Mucosa of descending colon (tissue), 3 donors: ENCODE measurements around the gene BEND5. TPM values are rescaled to one million over a fixed set of nuclear protein-coding genes. Genes with fewer than 3 reads are reported as not detected.

Experiments used
- ATAC-seq: fragments of 200-7000 bp; cut with Tn5 transposase; one replicate; pipeline ENCODE4 v1.9.1; 2020; ENCODE audit warnings: mild to moderate bottlenecking, moderate library complexity
- DNase-seq, 3 donors: peaks; one replicate each; pipeline ENCODE4 v3.0.0-alpha.2; 2020
- H3K36me3 ChIP-seq: fragments of 200-600 bp; one replicate; pipeline ENCODE4 v1.8.0; 2021; ENCODE audit warnings: low read depth, mild to moderate bottlenecking
- H3K4me1 ChIP-seq: fragments of 200-600 bp; one replicate; pipeline ENCODE4 v1.8.0; 2021; ENCODE audit warnings: low read depth, mild to moderate bottlenecking
- H3K4me3 ChIP-seq: fragments of 200-600 bp; one replicate; pipeline ENCODE4 v1.8.0; 2021; ENCODE audit warnings: mild to moderate bottlenecking
- H3K9me3 ChIP-seq: fragments of 200-600 bp; one replicate; pipeline ENCODE4 v1.8.0; 2021; ENCODE audit warnings: mild to moderate bottlenecking
- intact Hi-C, 2 donors: fragments of 100-400 bp; cut with DNase I in 1 of 2; cut with micrococcal nuclease in 1 of 2; formaldehyde crosslinking; loops; one replicate each; pipeline versions ENCODE4 v1.11.0 to v1.11.1; 2022; cut with DNase I, micrococcal nuclease
- total RNA-seq, 3 donors: library from RNA; stranded (reverse); fragmentation: NEBNext Ultra II Directional in 2 of 3; extraction: Animal tissue kit (Norgen Biotek cat#: 25700) in 2 of 3; gene quantifications; one replicate each; pipeline versions ENCODE4 v1.2.1 to v1.2.4, GENCODE V29; 2021 to 2023
- TF ChIP-seq, protein P1 (sequence below): fragments of 200-600 bp; IDR thresholded peaks from one replicate; pipeline ENCODE4 v1.8.0; 2022; ENCODE audit warnings: antibody characterized with exemption, mild to moderate bottlenecking
- donor health status: DM: no; HTN: no; CAD: no; lungs with moderate emphysema.
- donor health status: DM: no; HTN: no; CAD: no.
- donor health status: DM: no; HTN: yes; CAD: no.

Gene BEND5
- total RNA-seq, 3 donors from 2014 or later: 1.9 to 9.1 (median 2.1) TPM

DNA sequence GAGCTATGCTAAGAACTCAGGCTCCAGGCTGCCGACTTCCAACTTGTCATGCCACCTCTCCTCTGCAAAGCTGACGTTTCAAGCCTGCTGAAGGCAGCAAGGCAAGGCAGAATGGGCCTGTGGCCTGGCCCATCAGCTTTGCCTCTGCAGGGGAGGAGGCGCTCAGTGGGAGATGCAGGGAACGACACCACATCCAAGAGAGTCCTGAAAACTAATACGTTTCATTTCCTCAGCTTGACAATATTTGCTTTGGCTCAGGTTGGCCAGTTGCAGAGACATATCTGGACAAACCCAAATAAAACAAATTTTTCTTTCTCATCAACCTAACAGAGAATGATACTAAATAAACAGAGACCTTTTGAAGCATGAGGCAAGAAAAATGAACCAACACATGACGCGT, 35.3 kb downstream of the BEND5 start:
- TF ChIP-seq, protein P1, sequence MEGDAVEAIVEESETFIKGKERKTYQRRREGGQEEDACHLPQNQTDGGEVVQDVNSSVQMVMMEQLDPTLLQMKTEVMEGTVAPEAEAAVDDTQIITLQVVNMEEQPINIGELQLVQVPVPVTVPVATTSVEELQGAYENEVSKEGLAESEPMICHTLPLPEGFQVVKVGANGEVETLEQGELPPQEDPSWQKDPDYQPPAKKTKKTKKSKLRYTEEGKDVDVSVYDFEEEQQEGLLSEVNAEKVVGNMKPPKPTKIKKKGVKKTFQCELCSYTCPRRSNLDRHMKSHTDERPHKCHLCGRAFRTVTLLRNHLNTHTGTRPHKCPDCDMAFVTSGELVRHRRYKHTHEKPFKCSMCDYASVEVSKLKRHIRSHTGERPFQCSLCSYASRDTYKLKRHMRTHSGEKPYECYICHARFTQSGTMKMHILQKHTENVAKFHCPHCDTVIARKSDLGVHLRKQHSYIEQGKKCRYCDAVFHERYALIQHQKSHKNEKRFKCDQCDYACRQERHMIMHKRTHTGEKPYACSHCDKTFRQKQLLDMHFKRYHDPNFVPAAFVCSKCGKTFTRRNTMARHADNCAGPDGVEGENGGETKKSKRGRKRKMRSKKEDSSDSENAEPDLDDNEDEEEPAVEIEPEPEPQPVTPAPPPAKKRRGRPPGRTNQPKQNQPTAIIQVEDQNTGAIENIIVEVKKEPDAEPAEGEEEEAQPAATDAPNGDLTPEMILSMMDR: no peak
- ATAC-seq: no peak

DNA sequence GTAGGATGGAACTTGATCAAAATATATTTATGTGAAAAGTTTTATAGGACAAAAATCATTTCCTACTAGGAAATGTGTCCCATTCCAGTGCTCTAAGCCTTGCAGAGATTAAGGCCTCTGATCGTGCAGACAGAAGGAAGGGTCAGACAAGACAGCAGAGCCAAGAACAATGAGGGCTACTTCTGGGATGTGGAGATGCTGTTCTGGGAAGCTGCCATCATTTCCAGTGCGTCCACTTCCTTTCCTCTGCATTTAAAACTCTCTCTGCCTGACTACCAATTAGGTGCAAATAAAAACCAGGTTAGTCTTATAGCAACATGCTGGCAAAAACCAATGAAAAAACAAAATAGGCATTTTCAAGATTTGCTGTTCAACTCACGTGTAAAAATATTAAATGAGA, 36.1 kb downstream of the BEND5 start:
- H3K36me3 ChIP-seq: no peaks in the 10 kb centered on the region
- H3K4me1 ChIP-seq: no peaks in the 10 kb centered on the region
- H3K9me3 ChIP-seq: no peaks in the 10 kb centered on the region
- intact Hi-C loops: no loop called here
- DNase-seq: no peak
- no peak overlapping the region for H3K4me3 ChIP-seq
- no peak for ATAC-seq
- TF ChIP-seq, protein P1: no peak

More for the DNA sequence above, 35.3 kb downstream of the BEND5 start:
- no peaks in the 10 kb centered on the region for H3K36me3 ChIP-seq
- no peaks in the 10 kb centered on the region for H3K9me3 ChIP-seq
- no peaks in the 10 kb centered on the region for H3K4me1 ChIP-seq
- intact Hi-C loops: no loop called here
- no peak overlapping the region for H3K4me3 ChIP-seq
- no peak for DNase-seq

DNA sequence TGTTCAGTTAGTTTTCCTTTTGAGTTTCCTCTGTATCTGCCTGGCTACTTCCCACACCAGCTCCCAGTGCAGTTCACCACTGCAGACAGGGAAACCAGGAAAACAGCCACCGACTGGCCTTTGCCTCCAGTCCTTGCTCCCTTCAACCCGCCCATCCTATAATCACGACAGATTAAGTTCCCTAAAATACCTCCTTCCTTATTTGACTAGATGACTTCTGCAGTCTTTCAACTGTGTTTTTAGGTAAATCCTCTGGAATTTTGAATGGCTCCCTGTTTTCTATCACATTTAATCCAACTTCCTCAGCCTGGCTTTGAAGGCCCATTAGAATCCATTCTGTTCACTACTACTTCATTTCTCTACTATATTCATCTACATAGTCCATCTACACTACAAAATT, 37.6 kb downstream of the BEND5 start:
- DNase-seq (no peak), ATAC-seq (no peak)
- no peaks in the 10 kb centered on the region for H3K9me3 ChIP-seq
- TF ChIP-seq, protein P1: no peak
- H3K4me1 ChIP-seq: no peaks in the 10 kb centered on the region
- no peaks in the 10 kb centered on the region for H3K36me3 ChIP-seq
- H3K4me3 ChIP-seq: no peak overlapping the region
- intact Hi-C loops: no loop called here

DNA sequence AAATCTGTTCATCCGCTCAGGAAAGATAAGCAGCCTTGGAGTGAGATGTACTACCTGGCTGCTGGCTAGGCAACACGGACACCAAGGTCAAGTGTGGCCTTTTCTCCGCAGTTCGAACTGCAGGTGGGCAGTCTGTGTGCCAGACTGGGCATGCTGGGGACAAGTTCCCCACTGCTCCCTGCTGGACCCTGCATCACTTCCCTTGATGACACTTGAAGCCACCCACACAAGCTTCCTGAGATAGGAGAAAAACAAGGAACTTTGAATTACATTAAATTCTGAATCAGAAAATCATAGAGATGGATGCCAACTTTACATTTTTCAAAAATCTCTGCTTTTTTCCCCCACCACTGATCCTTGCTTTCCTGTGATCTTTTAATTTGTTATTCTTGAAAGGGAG, 38.3 kb downstream of the BEND5 start:
- H3K9me3 ChIP-seq: no peaks in the 10 kb centered on the region
- H3K4me3 ChIP-seq: no peak overlapping the region
- intact Hi-C loops: no loop called here
- no peak for DNase-seq
- no peak for ATAC-seq
- TF ChIP-seq, protein P1: no peak
- no peaks in the 10 kb centered on the region for H3K4me1 ChIP-seq
- H3K36me3 ChIP-seq: no peaks in the 10 kb centered on the region

DNA sequence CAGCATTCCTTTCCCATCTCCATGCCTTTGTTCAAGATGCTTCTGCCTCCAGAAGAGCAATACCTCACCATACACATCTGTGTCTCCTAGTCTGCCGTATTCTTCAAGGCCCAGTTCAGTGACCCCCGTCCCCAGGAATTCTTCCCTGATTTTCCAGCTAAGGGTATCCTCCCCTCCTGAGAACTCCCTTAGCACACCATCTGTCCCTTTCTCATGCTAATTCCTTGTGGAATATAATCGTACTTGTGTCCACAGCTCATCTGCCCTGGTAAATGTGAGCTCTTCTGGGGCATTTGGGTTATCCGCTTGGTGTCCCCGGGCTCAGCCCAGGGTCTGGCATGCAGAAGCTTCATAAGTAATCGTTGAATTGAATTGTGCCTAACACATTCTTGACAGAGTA, 40.9 kb downstream of the BEND5 start:
- intact Hi-C loops: no loop called here
- Histone ChIP-seq H3K36me3 (no peaks in the 10 kb centered on the region), H3K4me1 (no peaks in the 10 kb centered on the region), H3K4me3 (no peak overlapping the region), H3K9me3 (no peaks in the 10 kb centered on the region)
- TF ChIP-seq, protein P1: no peak
- ATAC-seq (no peak), DNase-seq (no peak)
